ENCODE measurements around the gene BNC2. TPM values are rescaled to one million over a fixed set of nuclear protein-coding genes. Genes with fewer than 3 reads are reported as not detected.
A peak's percentile ranks its signal among the peaks of the same experiment; 100 is the strongest.

Gene BNC2
- total RNA-seq, 4 donors from 2014 or later = 20.5 to 55.4 (median 26.2) TPM

- TF ChIP-seq EP300 (IDR thresholded peaks at IDR 0.05; ENCODE audit: low read depth) (no peak), POLR2A (IDR thresholded peaks at IDR 0.05) (no peak), CTCF (IDR thresholded peaks at IDR 0.05) (no peak), POLR2AphosphoS5 (IDR thresholded peaks at IDR 0.05) (no peak)
- intact Hi-C loops (cut with DNase I; ENCODE audit: low total_unique reads) = no loop called here
- Histone ChIP-seq H3K36me3 (no peaks in the 10 kb centered on the region), H3K27me3 (no peaks in the 10 kb centered on the region), H3K27ac (peak overlapping the region in 3 of 4 donors; percentile 64 to 77 (median 67)), H3K9me3 (no peaks in the 10 kb centered on the region), H3K4me3 (no peak overlapping the region), H3K4me1 (peaks cover 0 to 9% (median 3%) of the 10 kb centered on the region in 4 donors)
- no peak for DNase-seq
- WGBS, 2 donors (ENCODE audit: low coverage in 1 of 2) = 60 to 80% methylated on average over 1 to 3 of the region's 3 CpGs
- in situ Hi-C loops (cut with MboI; ENCODE audit: low pct_ligation_motif_present in 1 of 4, low pct_unique_long_range_greater_than_20kb in 1 of 4, low sequenced_read_pairs in 3 of 4) = no loop called here
Measured at GRCh38 chr9:16654596-16655126, 215.8 kb downstream of the BNC2 start.

- Histone ChIP-seq H3K4me1 (peaks cover 0 to 9% (median 3%) of the 10 kb centered on the region in 4 donors), H3K36me3 (no peaks in the 10 kb centered on the region), H3K27me3 (no peaks in the 10 kb centered on the region), H3K9me3 (no peaks in the 10 kb centered on the region), H3K4me3 (peak overlapping the region in 2 of 4 donors; percentile 14 to 19), H3K27ac (peak overlapping the region; percentile 33 to 77 (median 66))
- in situ Hi-C loops (cut with MboI; ENCODE audit: low pct_ligation_motif_present in 1 of 4, low pct_unique_long_range_greater_than_20kb in 1 of 4, low sequenced_read_pairs in 3 of 4) (no loop called here), intact Hi-C loops (cut with DNase I; ENCODE audit: low total_unique reads) (no loop called here)
- 41 to 48% methylated on average over 2 to 13 of the region's 13 CpGs for WGBS, 2 donors (ENCODE audit: low coverage in 1 of 2)
- DNase-seq = peak; percentile 12
- no peak for TF ChIP-seq CTCF (IDR thresholded peaks at IDR 0.05)
- TF ChIP-seq POLR2A (IDR thresholded peaks at IDR 0.05) = no peak
- TF ChIP-seq POLR2AphosphoS5 (IDR thresholded peaks at IDR 0.05) = peak in 1 of 3 donors; percentile 10
- TF ChIP-seq EP300 (IDR thresholded peaks at IDR 0.05; ENCODE audit: low read depth) = no peak
Measured at GRCh38 chr9:16653491-16654399, 216.7 kb downstream of the BNC2 start.

GRCh38 chr9:16652582-16652981, 217.9 kb downstream of the BNC2 start:
- Histone ChIP-seq H3K27me3 (no peaks in the 10 kb centered on the region), H3K36me3 (no peaks in the 10 kb centered on the region), H3K4me3 (no peak overlapping the region), H3K27ac (peak overlapping the region; percentile 33 to 77 (median 66)), H3K9me3 (no peaks in the 10 kb centered on the region), H3K4me1 (peaks cover 0 to 9% (median 3%) of the 10 kb centered on the region in 4 donors)
- TF ChIP-seq CTCF (IDR thresholded peaks at IDR 0.05) = no peak
- TF ChIP-seq EP300 (IDR thresholded peaks at IDR 0.05; ENCODE audit: low read depth) = no peak
- TF ChIP-seq POLR2AphosphoS5 (IDR thresholded peaks at IDR 0.05) = no peak
- no peak for TF ChIP-seq POLR2A (IDR thresholded peaks at IDR 0.05)
- no peak for DNase-seq
- 67 to 70% methylated on average over 4 of the region's 4 CpGs for WGBS, 2 donors (ENCODE audit: low coverage in 1 of 2)
- in situ Hi-C loops (cut with MboI; ENCODE audit: low pct_ligation_motif_present in 1 of 4, low pct_unique_long_range_greater_than_20kb in 1 of 4, low sequenced_read_pairs in 3 of 4) (no loop called here), intact Hi-C loops (cut with DNase I; ENCODE audit: low total_unique reads) (no loop called here)

- Histone ChIP-seq H3K9me3 (no peaks in the 10 kb centered on the region), H3K27ac (peak overlapping the region; percentile 33 to 77 (median 66)), H3K36me3 (no peaks in the 10 kb centered on the region), H3K27me3 (no peaks in the 10 kb centered on the region), H3K4me3 (no peak overlapping the region), H3K4me1 (peaks cover 0 to 5% (median 3%) of the 10 kb centered on the region in 4 donors)
- WGBS, 2 donors (ENCODE audit: low coverage in 1 of 2) = 49 to 51% methylated on average over 3 to 5 of the region's 5 CpGs
- in situ Hi-C loops (cut with MboI; ENCODE audit: low pct_ligation_motif_present in 1 of 4, low pct_unique_long_range_greater_than_20kb in 1 of 4, low sequenced_read_pairs in 3 of 4) = no loop called here
- TF ChIP-seq CTCF (IDR thresholded peaks at IDR 0.05) = no peak
- TF ChIP-seq POLR2A (IDR thresholded peaks at IDR 0.05) = no peak
- peak in 2 of 3 donors; percentile 43 to 70 for TF ChIP-seq POLR2AphosphoS5 (IDR thresholded peaks at IDR 0.05)
- TF ChIP-seq EP300 (IDR thresholded peaks at IDR 0.05; ENCODE audit: low read depth) = no peak
- no peak for DNase-seq
- intact Hi-C loops (cut with DNase I; ENCODE audit: low total_unique reads) = no loop called here
Measured at GRCh38 chr9:16651446-16651964, 219.0 kb downstream of the BNC2 start.
